ENCODE results near the gene DPP3.

DNA sequence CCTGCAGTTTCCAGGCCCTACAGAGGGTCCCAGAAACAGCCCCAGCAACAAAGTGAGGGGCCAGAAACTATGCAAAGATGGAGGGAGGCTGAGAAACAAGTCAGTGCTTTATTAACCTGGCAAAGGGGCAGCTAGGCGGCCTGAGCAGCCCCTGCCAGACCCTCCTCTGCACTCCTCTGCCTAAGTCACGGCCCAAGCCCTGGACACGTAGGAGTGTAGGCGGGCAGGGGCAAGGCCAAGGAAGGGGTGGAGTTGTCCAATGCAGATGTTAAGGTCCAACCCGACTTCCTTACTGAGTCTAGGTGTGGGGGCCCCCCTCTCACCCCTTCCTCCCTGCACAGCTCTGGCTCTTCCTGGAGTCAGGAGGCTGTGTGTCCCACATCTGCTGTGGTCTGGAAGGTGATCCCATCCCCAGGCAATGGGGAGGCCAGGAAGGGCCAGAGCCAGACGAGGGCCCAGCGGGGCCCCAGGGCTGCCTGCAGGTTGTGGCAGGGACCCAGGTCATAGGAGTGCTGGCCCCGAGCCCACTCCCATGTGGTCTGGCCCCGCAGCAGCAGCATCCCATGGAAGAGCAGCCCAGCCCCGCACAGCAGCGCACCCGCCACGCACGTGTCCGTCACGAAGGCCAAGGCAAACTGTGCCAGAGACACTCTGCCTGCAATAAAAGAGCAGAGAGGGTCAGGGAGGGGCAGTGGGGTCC lies 59.1 kb downstream of the DPP3 start:
- TF ChIP-seq, protein P1, sequence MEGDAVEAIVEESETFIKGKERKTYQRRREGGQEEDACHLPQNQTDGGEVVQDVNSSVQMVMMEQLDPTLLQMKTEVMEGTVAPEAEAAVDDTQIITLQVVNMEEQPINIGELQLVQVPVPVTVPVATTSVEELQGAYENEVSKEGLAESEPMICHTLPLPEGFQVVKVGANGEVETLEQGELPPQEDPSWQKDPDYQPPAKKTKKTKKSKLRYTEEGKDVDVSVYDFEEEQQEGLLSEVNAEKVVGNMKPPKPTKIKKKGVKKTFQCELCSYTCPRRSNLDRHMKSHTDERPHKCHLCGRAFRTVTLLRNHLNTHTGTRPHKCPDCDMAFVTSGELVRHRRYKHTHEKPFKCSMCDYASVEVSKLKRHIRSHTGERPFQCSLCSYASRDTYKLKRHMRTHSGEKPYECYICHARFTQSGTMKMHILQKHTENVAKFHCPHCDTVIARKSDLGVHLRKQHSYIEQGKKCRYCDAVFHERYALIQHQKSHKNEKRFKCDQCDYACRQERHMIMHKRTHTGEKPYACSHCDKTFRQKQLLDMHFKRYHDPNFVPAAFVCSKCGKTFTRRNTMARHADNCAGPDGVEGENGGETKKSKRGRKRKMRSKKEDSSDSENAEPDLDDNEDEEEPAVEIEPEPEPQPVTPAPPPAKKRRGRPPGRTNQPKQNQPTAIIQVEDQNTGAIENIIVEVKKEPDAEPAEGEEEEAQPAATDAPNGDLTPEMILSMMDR (conservative IDR thresholded peaks at IDR 0.05 in 1 of 2, IDR thresholded peaks at IDR 0.05 in 1 of 2; ENCODE audit: low read depth in 1 of 2, low read length in 2 of 2), result no peak
- no peak for TF ChIP-seq EZH2 (IDR thresholded peaks at IDR 0.05; ENCODE audit: low read length, missing control alignments)

Data from fibroblast of lung (primary cell).